HepG2 (cell line): ENCODE measurements around the gene SURF2. TPM values are rescaled to one million over a fixed set of nuclear protein-coding genes. Genes with fewer than 3 reads are reported as not detected.

Experiments
- ARID4A ChIP-seq: sonication (generic); formaldehyde crosslinking; IDR thresholded peaks from 2 replicates; pipeline ENCODE4 v1.5.0; 2020; ENCODE audit warnings: mild to moderate bottlenecking, missing genetic modification reagents, borderline replicate concordance
- CCDC6 ChIP-seq: sonication (generic); formaldehyde crosslinking; IDR thresholded peaks from 2 replicates; pipeline ENCODE4 v1.8.1; 2022; ENCODE audit warnings: mild to moderate bottlenecking, missing genetic modification reagents, moderate library complexity
- KLF12 ChIP-seq: sonication (generic); formaldehyde crosslinking; IDR thresholded peaks from 2 replicates; pipeline ENCODE4 v1.4.0; 2020; ENCODE audit warnings: missing genetic modification reagents, borderline replicate concordance
- NKX3-1 ChIP-seq: sonication (generic); formaldehyde crosslinking; IDR thresholded peaks from 2 replicates; pipeline ENCODE4 v1.5.0; 2020; ENCODE audit warnings: missing genetic modification reagents
- SCMH1 ChIP-seq: sonication (generic); formaldehyde crosslinking; IDR thresholded peaks from 2 replicates; pipeline ENCODE4 v1.9.0; 2021; ENCODE audit warnings: missing genetic modification reagents, mild to moderate bottlenecking, borderline replicate concordance
- ZNF572 ChIP-seq: sonication (generic); formaldehyde crosslinking; IDR thresholded peaks from 2 replicates; pipeline ENCODE4 v1.5.1; 2020; ENCODE audit warnings: mild to moderate bottlenecking, missing genetic modification reagents
- polyA plus RNA-seq, 8 experiments: library from polyadenylated mRNA; depleted of rRNA in 3 of 8; stranded (reverse) in 7 of 8; unstranded in 1 of 8; fragments of >200 nt; fragmentation: Illumina TruSeq in 4 of 8; extraction: Trizol in 4 of 8; gene quantifications; 2 replicates each; pipeline versions ENCODE4 v1.2.1 to v1.2.3, GENCODE V29; 2011 to 2016; ENCODE audit warnings: low read depth in 4 of 8, missing spikeins in 1 of 8, mixed read lengths in 1 of 8; ENCODE audit not compliant: insufficient read depth in 1 of 8
- total RNA-seq, 5 experiments: library from RNA; depleted of rRNA; stranded (reverse); fragments of >200 nt; fragmentation: Illumina TruSeq; extraction: Trizol; gene quantifications; 2 replicates each; pipeline ENCODE4 v1.2.3, GENCODE V29; 2016; ENCODE audit warnings: low read depth in 1 of 5
- TF ChIP-seq, protein P1 (sequence below): sonication (generic); formaldehyde crosslinking; conservative IDR thresholded peaks from 2 replicates; pipeline ENCODE4 v1.8.0; 2022; ENCODE audit warnings: mild to moderate bottlenecking, moderate library complexity, missing genetic modification reagents
- TF ChIP-seq, protein P2 (sequence below): sonication (generic); formaldehyde crosslinking; IDR thresholded peaks from 2 replicates; pipeline ENCODE4 v1.5.0; 2020; ENCODE audit warnings: mild to moderate bottlenecking, missing genetic modification reagents
- TF ChIP-seq, protein P3 (sequence below): sonication (generic); formaldehyde crosslinking; IDR thresholded peaks from 2 replicates; pipeline ENCODE4 v1.4.0; 2020; ENCODE audit warnings: mild to moderate bottlenecking, missing genetic modification reagents

Gene SURF2
- total and polyA plus RNA-seq, 2 of the 13 experiments (the other 11 are each of a cell fraction or from before 2014, with no cell fraction given), result 6.3 to 13.6 TPM

- TF ChIP-seq, protein P1, sequence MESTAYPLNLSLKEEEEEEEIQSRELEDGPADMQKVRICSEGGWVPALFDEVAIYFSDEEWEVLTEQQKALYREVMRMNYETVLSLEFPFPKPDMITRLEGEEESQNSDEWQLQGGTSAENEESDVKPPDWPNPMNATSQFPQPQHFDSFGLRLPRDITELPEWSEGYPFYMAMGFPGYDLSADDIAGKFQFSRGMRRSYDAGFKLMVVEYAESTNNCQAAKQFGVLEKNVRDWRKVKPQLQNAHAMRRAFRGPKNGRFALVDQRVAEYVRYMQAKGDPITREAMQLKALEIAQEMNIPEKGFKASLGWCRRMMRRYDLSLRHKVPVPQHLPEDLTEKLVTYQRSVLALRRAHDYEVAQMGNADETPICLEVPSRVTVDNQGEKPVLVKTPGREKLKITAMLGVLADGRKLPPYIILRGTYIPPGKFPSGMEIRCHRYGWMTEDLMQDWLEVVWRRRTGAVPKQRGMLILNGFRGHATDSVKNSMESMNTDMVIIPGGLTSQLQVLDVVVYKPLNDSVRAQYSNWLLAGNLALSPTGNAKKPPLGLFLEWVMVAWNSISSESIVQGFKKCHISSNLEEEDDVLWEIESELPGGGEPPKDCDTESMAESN, result peak; percentile 92
- TF ChIP-seq NKX3-1 (0 out of 2 replicates have a peak, but pooled peaks have one; percentile 63), CCDC6 (CRISPR knock-in tag) (peak; percentile 88; the same call in 1 of the 2 replicates), ZNF572 (peak; percentile 94), KLF12 (CRISPR knock-in tag) (peak; percentile 97; the same call in 1 of the 2 replicates), SCMH1 (CRISPR knock-in tag) (no peak), ARID4A (CRISPR knock-in tag) (peak; percentile 99)
- TF ChIP-seq, protein P2, sequence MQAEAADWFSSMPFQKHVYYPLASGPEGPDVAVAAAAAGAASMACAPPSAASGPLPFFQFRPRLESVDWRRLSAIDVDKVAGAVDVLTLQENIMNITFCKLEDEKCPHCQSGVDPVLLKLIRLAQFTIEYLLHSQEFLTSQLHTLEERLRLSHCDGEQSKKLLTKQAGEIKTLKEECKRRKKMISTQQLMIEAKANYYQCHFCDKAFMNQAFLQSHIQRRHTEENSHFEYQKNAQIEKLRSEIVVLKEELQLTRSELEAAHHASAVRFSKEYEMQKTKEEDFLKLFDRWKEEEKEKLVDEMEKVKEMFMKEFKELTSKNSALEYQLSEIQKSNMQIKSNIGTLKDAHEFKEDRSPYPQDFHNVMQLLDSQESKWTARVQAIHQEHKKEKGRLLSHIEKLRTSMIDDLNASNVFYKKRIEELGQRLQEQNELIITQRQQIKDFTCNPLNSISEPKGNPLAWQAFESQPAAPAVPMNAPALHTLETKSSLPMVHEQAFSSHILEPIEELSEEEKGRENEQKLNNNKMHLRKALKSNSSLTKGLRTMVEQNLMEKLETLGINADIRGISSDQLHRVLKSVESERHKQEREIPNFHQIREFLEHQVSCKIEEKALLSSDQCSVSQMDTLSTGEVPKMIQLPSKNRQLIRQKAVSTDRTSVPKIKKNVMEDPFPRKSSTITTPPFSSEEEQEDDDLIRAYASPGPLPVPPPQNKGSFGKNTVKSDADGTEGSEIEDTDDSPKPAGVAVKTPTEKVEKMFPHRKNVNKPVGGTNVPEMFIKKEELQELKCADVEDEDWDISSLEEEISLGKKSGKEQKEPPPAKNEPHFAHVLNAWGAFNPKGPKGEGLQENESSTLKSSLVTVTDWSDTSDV (CRISPR knock-in tag), result no peak
- TF ChIP-seq, protein P3, sequence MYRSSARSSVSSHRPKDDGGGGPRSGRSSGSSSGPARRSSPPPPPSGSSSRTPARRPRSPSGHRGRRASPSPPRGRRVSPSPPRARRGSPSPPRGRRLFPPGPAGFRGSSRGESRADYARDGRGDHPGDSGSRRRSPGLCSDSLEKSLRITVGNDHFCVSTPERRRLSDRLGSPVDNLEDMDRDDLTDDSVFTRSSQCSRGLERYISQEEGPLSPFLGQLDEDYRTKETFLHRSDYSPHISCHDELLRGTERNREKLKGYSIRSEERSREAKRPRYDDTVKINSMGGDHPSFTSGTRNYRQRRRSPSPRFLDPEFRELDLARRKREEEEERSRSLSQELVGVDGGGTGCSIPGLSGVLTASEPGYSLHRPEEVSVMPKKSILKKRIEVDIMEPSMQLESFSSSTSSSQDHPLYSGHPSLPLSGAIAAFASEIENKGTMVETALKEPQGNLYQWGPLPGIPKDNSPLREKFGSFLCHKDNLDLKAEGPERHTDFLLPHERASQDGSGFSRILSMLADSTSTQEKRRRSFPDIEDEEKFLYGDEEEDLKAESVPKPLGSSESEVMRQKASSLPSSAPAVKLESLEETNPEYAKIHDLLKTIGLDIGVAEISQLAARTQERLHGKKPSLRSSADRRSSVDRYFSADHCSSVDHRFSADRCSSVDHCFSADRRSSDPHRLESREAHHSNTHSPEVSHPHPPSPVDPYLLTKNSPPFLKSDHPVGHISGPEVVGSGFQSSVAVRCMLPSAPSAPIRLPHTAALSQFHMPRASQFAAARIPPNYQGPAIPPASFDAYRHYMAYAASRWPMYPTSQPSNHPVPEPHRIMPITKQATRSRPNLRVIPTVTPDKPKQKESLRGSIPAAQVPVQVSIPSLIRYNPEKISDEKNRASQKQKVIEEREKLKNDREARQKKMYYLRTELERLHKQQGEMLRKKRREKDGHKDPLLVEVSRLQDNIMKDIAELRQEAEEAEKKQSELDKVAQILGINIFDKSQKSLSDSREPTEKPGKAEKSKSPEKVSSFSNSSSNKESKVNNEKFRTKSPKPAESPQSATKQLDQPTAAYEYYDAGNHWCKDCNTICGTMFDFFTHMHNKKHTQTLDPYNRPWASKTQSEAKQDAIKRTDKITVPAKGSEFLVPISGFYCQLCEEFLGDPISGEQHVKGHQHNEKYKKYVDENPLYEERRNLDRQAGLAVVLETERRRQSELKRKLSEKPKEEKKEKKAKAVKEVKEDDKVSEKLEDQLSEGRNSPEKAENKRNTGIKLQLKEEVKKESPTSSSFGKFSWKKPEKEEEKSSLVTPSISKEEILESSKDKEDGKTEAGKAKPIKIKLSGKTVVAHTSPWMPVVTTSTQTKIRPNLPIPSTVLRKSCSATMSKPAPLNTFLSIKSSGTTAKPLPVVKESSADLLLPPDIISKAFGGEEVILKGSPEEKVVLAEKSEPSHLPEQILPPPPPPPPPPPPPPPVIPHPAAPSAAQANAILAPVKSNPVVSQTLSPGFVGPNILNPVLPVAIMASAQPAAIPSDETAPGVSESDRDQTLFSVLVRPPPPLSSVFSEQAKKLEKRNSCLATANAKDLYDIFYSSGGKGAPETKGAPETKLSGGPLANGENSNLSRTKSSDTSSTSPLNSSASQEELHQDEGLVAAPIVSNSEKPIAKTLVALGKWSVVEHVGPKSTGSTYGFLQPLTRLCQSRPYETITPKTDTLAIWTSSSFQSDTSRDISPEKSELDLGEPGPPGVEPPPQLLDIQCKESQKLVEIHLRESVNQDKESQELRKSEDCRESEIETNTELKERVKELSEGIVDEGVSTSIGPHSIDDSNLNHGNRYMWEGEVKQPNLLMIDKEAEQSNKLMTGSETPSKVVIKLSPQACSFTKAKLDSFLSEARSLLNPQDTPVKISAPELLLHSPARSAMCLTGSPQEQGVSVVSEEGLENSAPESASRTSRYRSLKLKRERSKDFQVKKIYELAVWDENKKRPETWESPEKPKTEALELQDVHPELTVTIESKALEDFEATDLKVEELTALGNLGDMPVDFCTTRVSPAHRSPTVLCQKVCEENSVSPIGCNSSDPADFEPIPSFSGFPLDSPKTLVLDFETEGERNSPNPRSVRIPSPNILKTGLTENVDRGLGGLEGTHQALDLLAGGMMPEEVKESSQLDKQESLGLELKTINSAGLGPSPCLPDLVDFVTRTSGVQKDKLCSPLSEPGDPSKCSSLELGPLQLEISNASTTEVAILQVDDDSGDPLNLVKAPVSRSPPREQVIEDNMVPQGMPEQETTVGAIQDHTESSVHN (CRISPR knock-in tag), result peak; percentile 10; the same call in 1 of the 2 replicates
Observed at GRCh38 chr9:133335924-133336811, 20.2 kb upstream of the SURF2 start, which contains the start of gene SURF6 (continued).
